A549 treated with Hydrocortisone at 1 μM for 4 hours (cell line): ENCODE data around the gene RASGRP4. TPM values are rescaled to one million over a fixed set of nuclear protein-coding genes. Genes with fewer than 3 reads are reported as not detected.

Experiments used
- total RNA-seq: library from RNA; stranded (reverse); fragments of 200-300 nt; extraction: Qiagen RNA extraction; gene quantifications from 5 replicates; pipeline ENCODE4 v1.2.3, GENCODE V29; 2022

Gene RASGRP4
- total RNA-seq: 0.05 to 0.06 TPM in 2 of 5 replicates, not detected in the others

DNA sequence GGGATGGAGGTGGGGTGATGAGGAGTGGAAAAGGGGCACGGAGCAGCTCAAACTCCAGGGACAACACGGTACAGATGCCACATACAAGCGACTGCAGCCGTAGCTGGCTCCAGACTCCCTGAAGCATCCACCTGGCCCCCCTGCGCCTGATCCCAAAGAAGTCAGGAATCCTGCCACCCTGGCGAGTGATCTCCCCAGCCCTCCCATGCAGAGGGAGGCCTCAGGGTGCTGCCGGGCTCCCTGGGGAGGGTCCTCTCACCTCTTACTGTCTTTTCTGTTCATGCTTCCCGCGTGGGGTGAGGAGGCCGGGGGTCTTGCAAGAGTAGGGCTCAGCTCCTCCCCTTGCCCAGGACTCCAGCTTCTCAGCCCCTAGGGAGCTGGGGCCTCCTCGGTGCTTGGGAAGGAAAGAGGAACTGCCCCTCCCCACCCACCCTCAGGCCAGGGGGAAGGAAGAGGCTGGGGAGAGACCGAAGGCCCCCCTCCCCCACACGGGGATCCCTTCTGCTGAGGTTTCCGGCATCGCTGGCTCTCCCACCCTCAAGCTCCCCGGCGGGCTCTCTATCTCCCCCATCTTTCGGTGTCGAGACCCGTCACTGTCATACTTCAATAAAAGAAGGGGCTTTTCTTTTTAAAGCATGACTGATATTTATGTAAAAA lies at the start of gene RASGRP4:
Gene RASGRP4 (minus strand): TSS at position 410 of the 657 bp plus-strand sequence. CDS start 128 bp downstream, at position 282.

GRCh38 chr19:38433268-38433733 lies 7.3 kb upstream of the RASGRP4 start, which contains the start of gene RYR1:
RYR1 (plus strand) TSS chr19:38433691; CDS start chr19:38433830, 139 bp downstream.

GRCh38 chr19:38402967-38403674 lies 22.9 kb downstream of the RASGRP4 start, which contains the start of gene FAM98C:
FAM98C (plus strand) TSS chr19:38403093; CDS start chr19:38403154, 61 bp downstream.

GRCh38 chr19:38388349-38389100 lies 37.5 kb downstream of the RASGRP4 start, which contains the start of gene SPRED3:
SPRED3 (plus strand) TSS chr19:38388697; CDS start chr19:38390303, 1,606 bp downstream.

DNA sequence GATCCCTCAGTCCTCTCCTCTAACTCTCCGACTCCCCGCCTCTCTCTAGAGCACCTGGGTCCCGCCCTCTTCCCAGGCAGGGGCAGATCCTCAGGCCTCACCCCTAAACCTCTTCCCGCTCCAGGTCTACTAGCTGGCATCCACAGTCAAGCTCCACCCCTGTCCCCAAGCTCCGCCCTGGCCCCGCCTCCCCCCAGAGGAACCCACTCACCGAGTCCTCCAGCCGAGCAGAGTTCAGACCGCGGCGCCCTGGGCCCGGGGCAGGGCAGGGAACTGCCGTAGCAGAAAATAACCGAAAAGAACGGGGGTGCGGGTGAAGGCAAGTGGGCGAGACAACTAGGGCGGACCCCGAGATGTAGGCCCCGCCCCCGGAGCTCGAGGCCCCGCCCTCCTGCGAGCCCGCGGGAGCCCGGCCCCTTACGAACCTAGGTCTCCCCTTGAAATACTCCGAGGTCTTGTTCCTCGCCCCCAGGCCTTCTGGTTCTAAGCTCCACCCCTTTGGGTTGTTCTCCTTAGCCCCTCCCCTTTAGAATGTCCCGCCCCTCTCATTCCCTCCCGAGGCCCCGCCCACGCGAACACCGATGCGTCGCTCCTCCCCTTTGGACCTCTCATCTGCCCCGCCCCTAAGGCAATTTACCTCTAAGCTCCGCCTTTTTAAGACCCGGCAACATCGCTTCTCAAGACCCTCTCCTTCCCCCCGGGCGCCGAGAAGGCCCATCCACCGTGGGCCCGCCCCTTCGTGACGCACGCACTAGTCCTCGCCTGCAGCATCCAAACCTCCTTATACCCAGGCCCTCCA lies 38.3 kb downstream of the RASGRP4 start, which contains the start of gene GGN:
Gene GGN (minus strand): TSS at position 485 of the 799 bp plus-strand sequence. CDS start 773 bp downstream, outside the sequence.

GRCh38 chr19:38374332-38375097 lies 51.5 kb downstream of the RASGRP4 start, which contains the start of gene PSMD8:
PSMD8 (plus strand) TSS chr19:38374571; CDS start chr19:38374602, 31 bp downstream.

Other genes starting within 250 kb of the RASGRP4 start
- gene DPF1, start 202.0 kb downstream of the RASGRP4 start, total RNA-seq: 4.2 to 5.0 TPM (median 4.6 TPM) in 5 replicates
- gene PPP1R14A, start 169.8 kb downstream of the RASGRP4 start, total RNA-seq: 58.9 to 102 TPM (median 91.8 TPM) in 5 replicates
- gene SPINT2, start 161.6 kb downstream of the RASGRP4 start, total RNA-seq: 237 to 348 TPM (median 322 TPM) in 5 replicates
- gene C19orf33, start 122.0 kb downstream of the RASGRP4 start, total RNA-seq: 524 to 789 TPM (median 709 TPM) in 5 replicates
- gene YIF1B, start 110.3 kb downstream of the RASGRP4 start, total RNA-seq: 99.8 to 131 TPM (median 129 TPM) in 5 replicates
- 3.4 to 4.7 TPM (median 4.6 TPM) in 5 replicates for gene KCNK6, start 106.4 kb downstream of the RASGRP4 start, total RNA-seq
- 0.99 to 1.7 TPM (median 1.1 TPM) in 5 replicates for gene CATSPERG, start 90.4 kb downstream of the RASGRP4 start, total RNA-seq
- gene PSMD8, start 51.6 kb downstream of the RASGRP4 start, total RNA-seq: 451 to 530 TPM (median 488 TPM) in 5 replicates
- gene GGN, start 38.2 kb downstream of the RASGRP4 start, total RNA-seq: 0.08 to 0.47 TPM (median 0.29 TPM) in 5 replicates
- 1.7 to 2.7 TPM (median 2.5 TPM) in 5 replicates for gene SPRED3, start 37.5 kb downstream of the RASGRP4 start, total RNA-seq
- gene FAM98C, start 23.1 kb downstream of the RASGRP4 start, total RNA-seq: 16.9 to 27.2 TPM (median 24.5 TPM) in 5 replicates
- gene RYR1, start 7.5 kb upstream of the RASGRP4 start, total RNA-seq: 5.2 to 6.8 TPM (median 6.4 TPM) in 5 replicates
- gene MAP4K1, start 191.7 kb upstream of the RASGRP4 start, total RNA-seq: 0.62 to 2.4 TPM (median 1.2 TPM) in 5 replicates
- gene EIF3K, start 193.0 kb upstream of the RASGRP4 start, total RNA-seq: 695 to 942 TPM (median 726 TPM) in 5 replicates
- gene ACTN4, start 221.4 kb upstream of the RASGRP4 start, total RNA-seq: 1,021 to 1,126 TPM (median 1,096 TPM) in 5 replicates